HepG2 (cell line): Measurements from ENCODE around the gene LDB2.

Experiments used
- CHD4 ChIP-seq: fragments of 200-600 bp; sonication (generic); IDR thresholded peaks from 2 replicates; pipeline ENCODE4 v1.7.0; 2017; ENCODE audit warnings: mild to moderate bottlenecking, low read length, borderline replicate concordance
- EHMT2 ChIP-seq: fragments of 200-600 bp; sonication (generic); IDR thresholded peaks from 2 replicates; pipeline ENCODE4 v1.7.0; 2017; ENCODE audit warnings: antibody characterized with exemption, low read depth, low read length, borderline replicate concordance
- FOXA1 ChIP-seq, 2 experiments: fragments of 450-650 bp in 1 of 2; sonication (generic) in 1 of 2; formaldehyde crosslinking in 1 of 2; IDR thresholded peaks; 2 replicates each; pipeline versions ENCODE4 v1.4.0 to v1.6.1; 2016 to 2020; ENCODE audit warnings: missing genetic modification reagents in 1 of 2
- GZF1 ChIP-seq: sonication (generic); formaldehyde crosslinking; IDR thresholded peaks from 2 replicates; pipeline ENCODE4 v1.5.1; 2020; ENCODE audit warnings: mild to moderate bottlenecking, missing genetic modification reagents
- MAZ ChIP-seq, 2 experiments: sonication (generic) in 1 of 2; formaldehyde crosslinking in 1 of 2; IDR thresholded peaks; 2 replicates each; pipeline versions ENCODE4 v1.5.0 to v1.6.1; 2012 to 2020; ENCODE audit warnings: low read depth in 2 of 2, mild to moderate bottlenecking in 2 of 2, borderline replicate concordance in 1 of 2, improper control_type of control experiment in 1 of 2, low read length in 1 of 2, missing genetic modification reagents in 1 of 2, moderate library complexity in 1 of 2
- NFKB2 ChIP-seq: sonication (generic); formaldehyde crosslinking; IDR thresholded peaks from 2 replicates; pipeline ENCODE4 v1.4.0; 2020; ENCODE audit warnings: missing genetic modification reagents, borderline replicate concordance
- POLR2A ChIP-seq, 2 experiments: IDR thresholded peaks; 2 replicates each; pipeline ENCODE4 v1.6.1; 2011; ENCODE audit warnings: low read depth in 2 of 2, low read length in 2 of 2, mild to moderate bottlenecking in 1 of 2, moderate library complexity in 1 of 2; ENCODE audit not compliant: insufficient read depth in 1 of 2
- STAG1 ChIP-seq: sonication (generic); formaldehyde crosslinking; IDR thresholded peaks from 2 replicates; pipeline ENCODE4 v1.4.0; 2020; ENCODE audit warnings: missing genetic modification reagents
- TBX3 ChIP-seq: fragments of 450-650 bp; IDR thresholded peaks from 2 replicates; pipeline ENCODE4 v1.6.1; 2017; ENCODE audit warnings: antibody characterized with exemption, mild to moderate bottlenecking, inconsistent platforms, borderline replicate concordance
- TCF7 ChIP-seq: sonication (generic); IDR thresholded peaks from 2 replicates; pipeline ENCODE4 v1.6.1; 2016; ENCODE audit warnings: antibody characterized with exemption, low read depth
- ZBTB37 ChIP-seq: sonication (generic); formaldehyde crosslinking; IDR thresholded peaks from 2 replicates; pipeline ENCODE4 v1.4.0; 2020; ENCODE audit warnings: mild to moderate bottlenecking, missing genetic modification reagents
- ZNF660 ChIP-seq: sonication (generic); formaldehyde crosslinking; IDR thresholded peaks from 2 replicates; pipeline ENCODE4 v1.5.1; 2020; ENCODE audit warnings: mild to moderate bottlenecking, low read depth, missing genetic modification reagents, borderline replicate concordance

DNA sequence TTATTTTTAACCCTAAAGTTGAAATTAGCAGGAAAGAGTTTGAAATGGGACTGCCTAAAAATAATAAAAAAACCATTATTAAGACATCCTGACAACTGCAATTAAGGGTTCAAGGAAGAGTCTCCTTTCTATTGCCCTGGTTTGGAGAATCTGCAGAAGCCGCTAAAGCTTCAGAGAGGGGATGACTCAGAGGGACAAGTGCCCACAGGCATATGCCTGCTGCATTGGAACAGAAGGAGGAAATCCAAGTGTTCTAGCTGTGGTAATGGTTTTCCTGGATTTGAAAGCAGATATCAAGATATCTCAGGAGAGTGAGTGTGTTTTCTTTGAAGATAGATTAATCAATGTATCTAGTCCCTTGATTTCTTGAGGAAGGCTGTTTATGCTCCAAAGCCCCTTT is 437.1 kb downstream of the LDB2 start:
- TF ChIP-seq MAZ (IDR thresholded peaks at IDR 0.05; ENCODE audit: borderline replicate concordance, low read depth, low read length) = no peak
- no peak for TF ChIP-seq MAZ (CRISPR knock-in tag; IDR thresholded peaks at IDR 0.05; ENCODE audit: low read depth)
- no peak for TF ChIP-seq FOXA1 (IDR thresholded peaks at IDR 0.05)
- no peak for TF ChIP-seq FOXA1 (CRISPR knock-in tag; IDR thresholded peaks at IDR 0.05)
- no peak for TF ChIP-seq EHMT2
- no peak for TF ChIP-seq GZF1 (CRISPR knock-in tag)
- TF ChIP-seq TCF7 = no peak
- no peak for TF ChIP-seq ZBTB37 (CRISPR knock-in tag)
- no peak for TF ChIP-seq NFKB2
- no peak for TF ChIP-seq TBX3
- TF ChIP-seq ZNF660 = no peak
- no peak for TF ChIP-seq STAG1
- TF ChIP-seq CHD4 = no peak
- no peak for TF ChIP-seq POLR2A (IDR thresholded peaks at IDR 0.05; ENCODE audit: insufficient read depth in 1 of 2, low read depth in 2 of 2, low read length in 2 of 2)
